IPS DF 4.7 (cell line): ENCODE measurements around the gene PTPRS.

ENCODE experiments used
- DNase-seq: peaks from one replicate; pipeline ENCODE4 v3.0.0-alpha.2; 2013; ENCODE audit warnings: low spot score; ENCODE audit errors: extremely low read depth

PTPRS gene

GRCh38 chr19:5355076-5355475 lies 14.5 kb upstream of the PTPRS start:
- no peak for DNase-seq

GRCh38 chr19:5354403-5354802 lies 13.8 kb upstream of the PTPRS start:
- no peak for DNase-seq

GRCh38 chr19:5352229-5352763 lies 11.7 kb upstream of the PTPRS start:
- no peak for DNase-seq

GRCh38 chr19:5351731-5352228 lies 11.2 kb upstream of the PTPRS start:
- DNase-seq: no peak

- no peak for DNase-seq
Observed at GRCh38 chr19:5349041-5349440, 8.4 kb upstream of the PTPRS start.

GRCh38 chr19:5345895-5346386 lies 5.3 kb upstream of the PTPRS start:
- DNase-seq: no peak

GRCh38 chr19:5343848-5344247 lies 3.2 kb upstream of the PTPRS start:
- no peak for DNase-seq

- DNase-seq: no peak
Observed at GRCh38 chr19:5342573-5343201, 2.1 kb upstream of the PTPRS start.

GRCh38 chr19:5341981-5342380 lies 1.4 kb upstream of the PTPRS start:
- DNase-seq: no peak

GRCh38 chr19:5341448-5341820 lies 822 bp upstream of the PTPRS start:
- DNase-seq: no peak

- no peak for DNase-seq
Observed at GRCh38 chr19:5339950-5340636, 519 bp downstream of the PTPRS start.

- DNase-seq: no peak
Observed at GRCh38 chr19:5339198-5339949, 1.2 kb downstream of the PTPRS start.

GRCh38 chr19:5338656-5339197 lies 1.9 kb downstream of the PTPRS start:
- no peak for DNase-seq

- no peak for DNase-seq
Observed at GRCh38 chr19:5337708-5338655, 2.6 kb downstream of the PTPRS start.

GRCh38 chr19:5337126-5337525 lies 3.5 kb downstream of the PTPRS start:
- DNase-seq: no peak

- DNase-seq: no peak
Observed at GRCh38 chr19:5336195-5336965, 4.2 kb downstream of the PTPRS start.

GRCh38 chr19:5335593-5335992 lies 5.0 kb downstream of the PTPRS start:
- DNase-seq: no peak

GRCh38 chr19:5334824-5335500 lies 5.7 kb downstream of the PTPRS start:
- DNase-seq: no peak

GRCh38 chr19:5334366-5334739 lies 6.3 kb downstream of the PTPRS start:
- DNase-seq: no peak
